Ovary (tissue), 9 donors: ENCODE results near the gene GPR87. TPM values are rescaled to one million over a fixed set of nuclear protein-coding genes. Genes with fewer than 3 reads are reported as not detected.

Experiments used
- DNase-seq, 5 donors: peaks; one replicate each; pipeline ENCODE4 v3.0.0-alpha.2; 2019 to 2020
- H3K27ac ChIP-seq, 2 donors: fragments of 200-600 bp; one replicate each; pipeline versions ENCODE4 v1.5.1 to v1.8.0; 2019 to 2022
- H3K27me3 ChIP-seq: fragments of 200-600 bp; one replicate; pipeline ENCODE4 v1.8.0; 2022
- H3K36me3 ChIP-seq: fragments of 200-600 bp; sonication (generic); one replicate; pipeline ENCODE4 v1.5.1; 2019
- H3K4me1 ChIP-seq: one replicate; pipeline ENCODE4 v1.8.1; 2013; ENCODE audit warnings: mild to moderate bottlenecking, moderate library complexity; ENCODE audit not compliant: insufficient read depth
- H3K4me3 ChIP-seq: fragments of 200-600 bp; sonication (generic); one replicate; pipeline ENCODE4 v1.5.1; 2017
- H3K9me3 ChIP-seq, 2 donors: fragments of 200-600 bp in 1 of 2; sonication (generic) in 1 of 2; one replicate each; pipeline versions ENCODE4 v1.5.1 to v1.8.1; 2013 to 2019; ENCODE audit warnings: mild to moderate bottlenecking in 1 of 2, moderate library complexity in 1 of 2
- EP300 ChIP-seq: sonication (generic); formaldehyde crosslinking; IDR thresholded peaks from one replicate; pipeline ENCODE4 v1.6.1; 2017; ENCODE audit warnings: antibody characterized with exemption
- POLR2A ChIP-seq: fragments of 450-650 bp; IDR thresholded peaks from one replicate; pipeline ENCODE4 v1.6.1; 2017; ENCODE audit warnings: antibody characterized with exemption, mild to moderate bottlenecking, moderate library complexity
- WGBS, 3 donors: extraction: QIAGEN DNeasy Blood & Tissue Kit in 1 of 3; methylation state at CpG; one replicate each; pipeline versions ENCODE4 v1.1.5 to v1.1.7; 2013 to 2017; 5-methylcytosine and 5-hydroxymethylcytosine counted together
- intact Hi-C, 4 donors: fragments of 100-400 bp; cut with DNase I; formaldehyde crosslinking; loops; one replicate each; pipeline versions ENCODE4 v1.11.0 to v1.15.1; 2022 to 2023
- polyA plus RNA-seq, 2 donors: library from polyadenylated mRNA; stranded (reverse); fragments of 200-250 nt in 1 of 2; fragments of 350-450 nt in 1 of 2; fragmentation: Illumina TruSeq in 1 of 2; extraction: RNeasy Lipid Tissue Mini Kit (QIAGEN cat#74804) in 1 of 2; gene quantifications; one replicate each; pipeline ENCODE4 v1.2.3, GENCODE V29; 2013 to 2014
- total RNA-seq, 7 donors: library from RNA; depleted of rRNA in 2 of 7; stranded (reverse); fragments of >200 nt in 2 of 7; fragmentation: NEBNext Ultra II Directional in 3 of 7; extraction: Animal tissue kit (Norgen Biotek cat#: 25700) in 3 of 7; gene quantifications; one replicate each; pipeline versions ENCODE4 v1.1.0 to v1.2.4, GENCODE V29; 2016 to 2023
- TF ChIP-seq, protein P1 (sequence below), 3 donors: fragments of 450-650 bp in 2 of 3; fragments of 200-600 bp in 1 of 3; IDR thresholded peaks; one replicate each; pipeline versions ENCODE4 v1.5.1 to v1.8.0; 2016 to 2022; ENCODE audit warnings: antibody characterized with exemption in 3 of 3, mild to moderate bottlenecking in 1 of 3
- donor health status: DM: no; HTN: no; CAD: no; lungs with moderate emphysema.
- donor health status: DM: no; HTN: no; CAD: no.
- donor health status: Bipolar disorder and iron deficiency.
- donor health status: DM: yes; HTN: yes; CAD: no.
- donor health status: DM: no; HTN: no; CAD: no.
- donor health status: DM: yes; HTN: yes; CAD: no.

The GPR87 gene
- total and polyA plus RNA-seq, 9 donors, result 0.23 TPM; not detected in 8

DNA sequence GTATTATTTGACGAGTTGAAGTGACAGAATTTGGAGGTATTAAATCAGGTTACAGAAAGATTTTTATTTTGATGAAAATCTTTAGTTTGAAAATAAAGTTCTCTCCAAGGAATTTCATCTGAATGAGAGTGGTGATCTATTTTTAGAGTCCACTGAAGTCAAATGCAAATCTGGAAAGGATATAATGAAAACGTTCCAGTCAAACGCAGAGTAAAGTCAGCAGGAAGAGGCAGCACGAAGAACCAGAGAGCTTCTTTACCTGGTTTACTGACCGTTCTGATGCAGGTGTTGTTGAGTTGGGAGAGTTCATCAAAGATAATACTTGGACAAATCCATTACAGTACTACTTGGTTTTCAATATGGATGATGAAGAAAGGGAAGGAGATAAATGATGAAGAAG is 47.0 kb downstream of the GPR87 start:
- Histone ChIP-seq H3K4me1 (no peaks in the 10 kb centered on the region), H3K27ac (no peak overlapping the region), H3K27me3 (no peaks in the 10 kb centered on the region), H3K4me3 (no peak overlapping the region), H3K9me3 (no peaks in the 10 kb centered on the region), H3K36me3 (no peaks in the 10 kb centered on the region)
- no peak for DNase-seq
- intact Hi-C loops, result no loop called here
- TF ChIP-seq EP300, result no peak
- 66 to 75% (median 75%) methylated on average over 5 of the region's 5 CpGs for WGBS, 3 donors

DNA sequence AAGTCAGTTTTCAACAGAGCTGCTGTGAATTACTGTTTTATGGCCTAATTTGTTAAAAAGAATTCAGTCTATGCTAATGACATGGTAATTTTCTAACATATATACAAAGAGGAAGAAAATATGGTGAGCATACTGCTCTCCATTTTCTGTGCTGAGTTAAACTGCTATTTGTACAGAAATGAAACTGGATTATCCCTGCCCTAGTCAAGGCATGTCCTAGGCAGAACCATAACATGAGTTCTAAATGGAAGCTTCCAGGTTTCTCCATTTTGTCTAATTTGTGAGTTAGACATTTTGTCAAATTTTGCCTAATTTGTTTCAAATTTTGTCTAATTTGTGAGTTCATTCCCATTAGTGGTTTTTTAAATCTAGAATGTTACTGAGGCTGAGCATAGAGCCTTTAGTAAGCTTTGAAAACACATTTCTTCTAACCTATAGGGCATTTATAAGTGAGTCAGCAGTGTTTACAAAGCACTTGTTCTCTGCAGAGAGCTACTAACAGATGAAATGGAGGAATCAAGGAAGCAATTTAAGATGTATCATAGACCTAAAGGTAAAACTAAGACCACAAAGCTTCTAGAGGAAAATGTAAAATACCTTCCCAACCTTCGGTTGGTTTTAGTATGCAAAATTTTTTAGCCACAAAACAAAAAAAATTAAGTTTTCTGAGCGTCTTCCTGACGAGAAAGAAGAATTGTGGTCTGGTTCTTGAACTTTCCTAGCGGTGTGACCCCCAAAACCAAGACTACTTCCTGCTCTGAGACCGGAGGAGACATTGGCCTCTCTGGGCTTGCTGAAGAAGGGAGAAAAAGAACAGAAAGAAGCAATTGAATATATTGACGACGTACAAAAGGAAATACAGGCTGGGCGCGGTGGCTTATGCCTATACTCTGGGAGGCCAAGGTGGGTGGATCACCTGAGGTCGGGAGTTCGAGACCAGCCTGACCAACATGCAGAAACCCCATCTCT is 48.1 kb downstream of the GPR87 start:
- 95 to 96% (median 96%) methylated on average over 11 of the region's 11 CpGs for WGBS, 3 donors
- TF ChIP-seq, protein P1, sequence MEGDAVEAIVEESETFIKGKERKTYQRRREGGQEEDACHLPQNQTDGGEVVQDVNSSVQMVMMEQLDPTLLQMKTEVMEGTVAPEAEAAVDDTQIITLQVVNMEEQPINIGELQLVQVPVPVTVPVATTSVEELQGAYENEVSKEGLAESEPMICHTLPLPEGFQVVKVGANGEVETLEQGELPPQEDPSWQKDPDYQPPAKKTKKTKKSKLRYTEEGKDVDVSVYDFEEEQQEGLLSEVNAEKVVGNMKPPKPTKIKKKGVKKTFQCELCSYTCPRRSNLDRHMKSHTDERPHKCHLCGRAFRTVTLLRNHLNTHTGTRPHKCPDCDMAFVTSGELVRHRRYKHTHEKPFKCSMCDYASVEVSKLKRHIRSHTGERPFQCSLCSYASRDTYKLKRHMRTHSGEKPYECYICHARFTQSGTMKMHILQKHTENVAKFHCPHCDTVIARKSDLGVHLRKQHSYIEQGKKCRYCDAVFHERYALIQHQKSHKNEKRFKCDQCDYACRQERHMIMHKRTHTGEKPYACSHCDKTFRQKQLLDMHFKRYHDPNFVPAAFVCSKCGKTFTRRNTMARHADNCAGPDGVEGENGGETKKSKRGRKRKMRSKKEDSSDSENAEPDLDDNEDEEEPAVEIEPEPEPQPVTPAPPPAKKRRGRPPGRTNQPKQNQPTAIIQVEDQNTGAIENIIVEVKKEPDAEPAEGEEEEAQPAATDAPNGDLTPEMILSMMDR (IDR thresholded peaks at IDR 0.05), result no peak
- TF ChIP-seq EP300, result no peak
- no peak for TF ChIP-seq POLR2A
- Histone ChIP-seq H3K4me3 (no peak overlapping the region), H3K27ac (no peak overlapping the region), H3K9me3 (no peaks in the 10 kb centered on the region), H3K36me3 (no peaks in the 10 kb centered on the region), H3K4me1 (no peaks in the 10 kb centered on the region), H3K27me3 (no peaks in the 10 kb centered on the region)
- DNase-seq, result no peak
- intact Hi-C loops, result no loop called here

- no peaks in the 10 kb centered on the region for H3K36me3 ChIP-seq
- no peak overlapping the region for H3K27ac ChIP-seq
- no peaks in the 10 kb centered on the region for H3K27me3 ChIP-seq
- no peak for DNase-seq
- no peaks in the 10 kb centered on the region for H3K9me3 ChIP-seq
- H3K4me1 ChIP-seq, result peaks cover 2% of the 10 kb centered on the region
- no peak overlapping the region for H3K4me3 ChIP-seq
- WGBS, 3 donors, result 92 to 96% (median 93%) methylated on average over 1 of the region's 1 CpG
- intact Hi-C loops, result no loop called here
- TF ChIP-seq POLR2A (no peak), EP300 (no peak)
- TF ChIP-seq, protein P1 (IDR thresholded peaks at IDR 0.05), result no peak
Measured at GRCh38 chr3:151267066-151267465, 49.6 kb downstream of the GPR87 start.

- H3K27me3 ChIP-seq, result no peaks in the 10 kb centered on the region
- no peak for DNase-seq
- H3K4me1 ChIP-seq, result peaks cover 2% of the 10 kb centered on the region
- H3K36me3 ChIP-seq, result no peaks in the 10 kb centered on the region
- no peak overlapping the region for H3K4me3 ChIP-seq
- 74 to 95% (median 93%) methylated on average over 5 of the region's 5 CpGs for WGBS, 3 donors
- intact Hi-C loops, result no loop called here
- H3K27ac ChIP-seq, result no peak overlapping the region
- H3K9me3 ChIP-seq, result no peaks in the 10 kb centered on the region
- TF ChIP-seq EP300 (no peak), POLR2A (no peak)
- TF ChIP-seq, protein P1 (IDR thresholded peaks at IDR 0.05), result no peak
Measured at GRCh38 chr3:151265866-151266265, 50.8 kb downstream of the GPR87 start.

DNA sequence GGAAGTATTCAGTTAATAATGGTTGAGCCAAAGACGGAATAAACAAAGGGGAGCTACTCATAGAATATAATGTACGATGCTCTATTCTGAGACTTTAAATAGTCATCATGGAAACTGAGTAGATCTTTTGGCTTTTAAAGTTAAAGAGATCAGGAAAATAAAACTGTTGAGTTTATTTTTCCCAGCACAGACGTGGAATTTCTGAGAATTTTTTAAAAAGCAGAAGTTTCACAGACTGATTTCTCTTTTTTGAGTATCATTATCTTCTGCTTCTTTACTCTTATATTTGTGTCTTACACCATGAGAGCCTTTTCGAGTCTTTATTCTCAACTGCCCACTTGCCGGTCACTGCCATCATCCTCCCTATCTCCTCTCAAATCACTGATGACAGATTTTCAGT is 51.5 kb downstream of the GPR87 start:
- intact Hi-C loops, result no loop called here
- Histone ChIP-seq H3K4me3 (no peak overlapping the region), H3K9me3 (no peaks in the 10 kb centered on the region), H3K36me3 (no peaks in the 10 kb centered on the region), H3K4me1 (peaks cover 2% of the 10 kb centered on the region), H3K27me3 (no peaks in the 10 kb centered on the region), H3K27ac (no peak overlapping the region)
- TF ChIP-seq EP300 (no peak), POLR2A (no peak)
- TF ChIP-seq, protein P1 (IDR thresholded peaks at IDR 0.05), result no peak
- 89 to 90% (median 90%) methylated on average over 5 of the region's 5 CpGs for WGBS, 3 donors
- no peak for DNase-seq
